IPS-20b (cell line): Measurements from ENCODE around the gene GPX4.

Experiments
- H3K27ac ChIP-seq: one replicate; pipeline ENCODE4 v1.5.1; 2013; ENCODE audit warnings: low read length
- H3K27me3 ChIP-seq: 2 replicates; pipeline ENCODE4 v1.6.1; 2013; ENCODE audit warnings: mild to moderate bottlenecking, low read length, inconsistent platforms; ENCODE audit not compliant: insufficient read depth
- H3K36me3 ChIP-seq: 2 replicates; pipeline ENCODE4 v1.6.1; 2013; ENCODE audit warnings: low read depth, mild to moderate bottlenecking, inconsistent platforms, low read length, moderate library complexity; ENCODE audit not compliant: insufficient read depth
- H3K4me1 ChIP-seq: 2 replicates; pipeline ENCODE4 v1.6.1; 2013; ENCODE audit warnings: mild to moderate bottlenecking, control low read depth, inconsistent platforms, low read length, moderate library complexity; ENCODE audit not compliant: insufficient read depth
- H3K4me3 ChIP-seq: 2 replicates; pipeline ENCODE4 v1.5.1; 2013; ENCODE audit warnings: mild to moderate bottlenecking, low read length, inconsistent platforms
- H3K9ac ChIP-seq: 2 replicates; pipeline ENCODE4 v1.6.1; 2013; ENCODE audit warnings: low read depth, mild to moderate bottlenecking, inconsistent platforms, low read length, moderate library complexity
- H3K9me3 ChIP-seq: 2 replicates; pipeline ENCODE4 v1.6.1; 2013; ENCODE audit warnings: mild to moderate bottlenecking, low read depth, low read length, inconsistent platforms; ENCODE audit not compliant: insufficient read depth

GPX4 gene

GRCh38 chr19:1089126-1089771 is 14.5 kb upstream of the GPX4 start:
- H3K4me1 ChIP-seq, result no peaks in the 10 kb centered on the region
- no peaks in the 10 kb centered on the region for H3K27me3 ChIP-seq
- no peak overlapping the region for H3K4me3 ChIP-seq
- no peaks in the 10 kb centered on the region for H3K9me3 ChIP-seq
- H3K9ac ChIP-seq, result no peak overlapping the region
- H3K36me3 ChIP-seq, result peaks cover 71% of the 10 kb centered on the region
- no peak overlapping the region for H3K27ac ChIP-seq

GRCh38 chr19:1089891-1090290 is 13.9 kb upstream of the GPX4 start:
- Histone ChIP-seq H3K4me1 (no peaks in the 10 kb centered on the region), H3K36me3 (peaks cover 65% of the 10 kb centered on the region), H3K9me3 (no peaks in the 10 kb centered on the region), H3K27me3 (no peaks in the 10 kb centered on the region), H3K27ac (no peak overlapping the region), H3K4me3 (no peak overlapping the region), H3K9ac (no peak overlapping the region)

- Histone ChIP-seq H3K4me1 (no peaks in the 10 kb centered on the region), H3K4me3 (no peak overlapping the region), H3K9ac (no peak overlapping the region), H3K27me3 (no peaks in the 10 kb centered on the region), H3K9me3 (no peaks in the 10 kb centered on the region), H3K36me3 (peaks cover 54% of the 10 kb centered on the region), H3K27ac (no peak overlapping the region)
These were observed 12.9 kb upstream of the GPX4 start for GRCh38 chr19:1090731-1091543.

GRCh38 chr19:1091544-1092175 is 12.1 kb upstream of the GPX4 start:
- peaks cover 48% of the 10 kb centered on the region for H3K36me3 ChIP-seq

GRCh38 chr19:1093330-1093729 is 10.5 kb upstream of the GPX4 start:
- Histone ChIP-seq H3K4me1 (no peaks in the 10 kb centered on the region), H3K9me3 (no peaks in the 10 kb centered on the region), H3K27ac (no peak overlapping the region), H3K9ac (no peak overlapping the region), H3K36me3 (peaks cover 38% of the 10 kb centered on the region), H3K27me3 (no peaks in the 10 kb centered on the region), H3K4me3 (no peak overlapping the region)

More at GRCh38 chr19:1091544-1092175, 12.1 kb upstream of the GPX4 start:
- Histone ChIP-seq H3K9ac (no peak overlapping the region), H3K27me3 (no peaks in the 10 kb centered on the region), H3K9me3 (no peaks in the 10 kb centered on the region), H3K27ac (no peak overlapping the region), H3K4me1 (no peaks in the 10 kb centered on the region), H3K4me3 (no peak overlapping the region)

GRCh38 chr19:1093811-1094553 is 9.8 kb upstream of the GPX4 start:
- peak overlapping the region; percentile 87; the same call in 1 of the 2 replicates for H3K9ac ChIP-seq
- no peaks in the 10 kb centered on the region for H3K4me1 ChIP-seq
- no peaks in the 10 kb centered on the region for H3K9me3 ChIP-seq
- H3K36me3 ChIP-seq, result peaks cover 31% of the 10 kb centered on the region
- no peaks in the 10 kb centered on the region for H3K27me3 ChIP-seq
- H3K27ac ChIP-seq, result no peak overlapping the region
- peak overlapping the region; percentile 92 for H3K4me3 ChIP-seq

- no peaks in the 10 kb centered on the region for H3K9me3 ChIP-seq
- H3K27ac ChIP-seq, result no peak overlapping the region
- peak overlapping the region; percentile 87 for H3K9ac ChIP-seq
These were observed 9.2 kb upstream of the GPX4 start for GRCh38 chr19:1094655-1094977.

GRCh38 chr19:1094978-1095701 is 8.7 kb upstream of the GPX4 start, which contains the start of gene POLR2E:
TSS of gene POLR2E (minus strand) at chr19:1095375. CDS start at chr19:1095315, 60 bp downstream.
- no peaks in the 10 kb centered on the region for H3K4me1 ChIP-seq
- no peaks in the 10 kb centered on the region for H3K27me3 ChIP-seq
- H3K27ac ChIP-seq, result no peak within 1 kb of the TSS
- H3K9me3 ChIP-seq, result no peaks in the 10 kb centered on the region
- peak within 1 kb of the TSS; percentile 92 for H3K4me3 ChIP-seq
- peak within 1 kb of the TSS; percentile 87 for H3K9ac ChIP-seq
- peaks cover 30% of the 10 kb centered on the region for H3K36me3 ChIP-seq

More at GRCh38 chr19:1094655-1094977, 9.2 kb upstream of the GPX4 start:
- Histone ChIP-seq H3K36me3 (peaks cover 30% of the 10 kb centered on the region), H3K4me1 (no peaks in the 10 kb centered on the region), H3K27me3 (no peaks in the 10 kb centered on the region), H3K4me3 (peak overlapping the region; percentile 92)

- Histone ChIP-seq H3K4me3 (no peak overlapping the region), H3K27me3 (no peaks in the 10 kb centered on the region), H3K4me1 (peaks cover 5% of the 10 kb centered on the region; the same call in 1 of the 2 replicates), H3K9me3 (no peaks in the 10 kb centered on the region), H3K36me3 (peaks cover 11% of the 10 kb centered on the region), H3K9ac (no peak overlapping the region), H3K27ac (no peak overlapping the region)
These were observed 6.0 kb upstream of the GPX4 start for GRCh38 chr19:1097810-1098176.

- Histone ChIP-seq H3K27ac (no peak overlapping the region), H3K4me3 (no peak overlapping the region), H3K9me3 (no peaks in the 10 kb centered on the region), H3K4me1 (peaks cover 5% of the 10 kb centered on the region; the same call in 1 of the 2 replicates), H3K9ac (no peak overlapping the region), H3K27me3 (no peaks in the 10 kb centered on the region), H3K36me3 (peaks cover 4% of the 10 kb centered on the region; the same call in 1 of the 2 replicates)
These were observed 5.4 kb upstream of the GPX4 start for GRCh38 chr19:1098177-1099051.
